HepG2 (cell line): ENCODE measurements around the gene SPNS1. TPM values are rescaled to one million over a fixed set of nuclear protein-coding genes. Genes with fewer than 3 reads are reported as not detected.

ENCODE experiments used
- ASH2L ChIP-seq: fragments of 300-600, 200-600 bp; sonication (generic); IDR thresholded peaks from 2 replicates; pipeline ENCODE4 v1.7.0; 2017; ENCODE audit warnings: low read depth, mild to moderate bottlenecking, moderate library complexity, mixed read lengths, low read length; ENCODE audit not compliant: insufficient read length
- CCAR2 ChIP-seq: fragments of 200-400 bp; formaldehyde crosslinking; optimal IDR thresholded peaks from 2 replicates; pipeline ENCODE3; 2018; ENCODE audit warnings: low read depth, mild to moderate bottlenecking, low read length, moderate library complexity
- CHD2 ChIP-seq: IDR thresholded peaks from 2 replicates; pipeline ENCODE4 v1.6.1; 2011; ENCODE audit warnings: low read depth, low read length, improper control_type of control experiment
- FOXP4 ChIP-seq: sonication (generic); formaldehyde crosslinking; IDR thresholded peaks from 2 replicates; pipeline ENCODE4 v1.4.0; 2020; ENCODE audit warnings: missing genetic modification reagents
- GPBP1L1 ChIP-seq: sonication (generic); formaldehyde crosslinking; IDR thresholded peaks from 2 replicates; pipeline ENCODE4 v1.5.0; 2020; ENCODE audit warnings: mild to moderate bottlenecking, missing genetic modification reagents
- GTF2F1 ChIP-seq: fragments of 150-350 bp; IDR thresholded peaks from 2 replicates; pipeline ENCODE4 v1.6.1; 2014; ENCODE audit warnings: low read length
- HCFC1 ChIP-seq: fragments of 150-350 bp; IDR thresholded peaks from 2 replicates; pipeline ENCODE4 v1.6.1; 2014; ENCODE audit warnings: low read depth, low read length
- MEIS1 ChIP-seq: sonication (generic); formaldehyde crosslinking; IDR thresholded peaks from 2 replicates; pipeline ENCODE4 v1.9.0; 2021; ENCODE audit warnings: mild to moderate bottlenecking, missing genetic modification reagents, moderate library complexity, borderline replicate concordance
- NFATC3 ChIP-seq: sonication (generic); formaldehyde crosslinking; IDR thresholded peaks from 2 replicates; pipeline ENCODE4 v1.5.1; 2020; ENCODE audit warnings: mild to moderate bottlenecking, missing genetic modification reagents
- NKX3-1 ChIP-seq: sonication (generic); formaldehyde crosslinking; IDR thresholded peaks from 2 replicates; pipeline ENCODE4 v1.5.0; 2020; ENCODE audit warnings: missing genetic modification reagents
- SIN3B ChIP-seq: fragments of 150-350 bp; IDR thresholded peaks from 2 replicates; pipeline ENCODE4 v1.6.1; 2014; ENCODE audit warnings: low read length
- THAP11 ChIP-seq: IDR thresholded peaks from 2 replicates; pipeline ENCODE4 v1.6.1; 2016; ENCODE audit warnings: missing biosample characterization, missing genetic modification reagents
- YEATS4 ChIP-seq: sonication (generic); formaldehyde crosslinking; IDR thresholded peaks from 2 replicates; pipeline ENCODE4 v1.4.0; 2020; ENCODE audit warnings: missing genetic modification reagents, borderline replicate concordance
- ZNF33B ChIP-seq: sonication (generic); formaldehyde crosslinking; IDR thresholded peaks from 2 replicates; pipeline ENCODE4 v1.5.1; 2020; ENCODE audit warnings: mild to moderate bottlenecking, missing genetic modification reagents
- ZNF446 ChIP-seq: sonication (generic); formaldehyde crosslinking; IDR thresholded peaks from 2 replicates; pipeline ENCODE4 v1.5.0; 2020; ENCODE audit warnings: mild to moderate bottlenecking, missing genetic modification reagents
- ZNF557 ChIP-seq: sonication (generic); formaldehyde crosslinking; IDR thresholded peaks from 2 replicates; pipeline ENCODE4 v1.4.0; 2020; ENCODE audit warnings: missing genetic modification reagents
- ZNF569 ChIP-seq: sonication (generic); formaldehyde crosslinking; IDR thresholded peaks from 2 replicates; pipeline ENCODE4 v1.5.0; 2020; ENCODE audit warnings: mild to moderate bottlenecking, missing genetic modification reagents, moderate library complexity, borderline replicate concordance
- ZNF580 ChIP-seq: IDR thresholded peaks from 2 replicates; pipeline ENCODE4 v1.6.1; 2016; ENCODE audit warnings: low read depth, borderline replicate concordance
- ZNF724P ChIP-seq: sonication (generic); formaldehyde crosslinking; IDR thresholded peaks from 2 replicates; pipeline ENCODE4 v1.8.0; 2022; ENCODE audit warnings: missing genetic modification reagents, borderline replicate concordance
- ZNF891 ChIP-seq: sonication (generic); formaldehyde crosslinking; IDR thresholded peaks from 2 replicates; pipeline ENCODE4 v1.5.0; 2020; ENCODE audit warnings: mild to moderate bottlenecking, missing genetic modification reagents
- ZZZ3 ChIP-seq: sonication (generic); formaldehyde crosslinking; IDR thresholded peaks from 2 replicates; pipeline ENCODE4 v1.4.0; 2020; ENCODE audit warnings: missing genetic modification reagents, mild to moderate bottlenecking, borderline replicate concordance
- polyA plus RNA-seq, 8 experiments: library from polyadenylated mRNA; depleted of rRNA in 3 of 8; stranded (reverse) in 7 of 8; unstranded in 1 of 8; fragments of >200 nt; fragmentation: Illumina TruSeq in 4 of 8; extraction: Trizol in 4 of 8; gene quantifications; 2 replicates each; pipeline versions ENCODE4 v1.2.1 to v1.2.3, GENCODE V29; 2011 to 2016; ENCODE audit warnings: low read depth in 4 of 8, missing spikeins in 1 of 8, mixed read lengths in 1 of 8; ENCODE audit not compliant: insufficient read depth in 1 of 8
- total RNA-seq, 5 experiments: library from RNA; depleted of rRNA; stranded (reverse); fragments of >200 nt; fragmentation: Illumina TruSeq; extraction: Trizol; gene quantifications; 2 replicates each; pipeline ENCODE4 v1.2.3, GENCODE V29; 2016; ENCODE audit warnings: low read depth in 1 of 5
- TF ChIP-seq, protein P1 (sequence below): sonication (generic); formaldehyde crosslinking; IDR thresholded peaks from 2 replicates; pipeline ENCODE4 v1.5.0; 2020; ENCODE audit warnings: mild to moderate bottlenecking, missing genetic modification reagents, moderate library complexity

The SPNS1 gene
- total and polyA plus RNA-seq, 2 of the 13 experiments (the other 11 are each of a cell fraction or from before 2014, with no cell fraction given), result 25.6 to 38.8 TPM

DNA sequence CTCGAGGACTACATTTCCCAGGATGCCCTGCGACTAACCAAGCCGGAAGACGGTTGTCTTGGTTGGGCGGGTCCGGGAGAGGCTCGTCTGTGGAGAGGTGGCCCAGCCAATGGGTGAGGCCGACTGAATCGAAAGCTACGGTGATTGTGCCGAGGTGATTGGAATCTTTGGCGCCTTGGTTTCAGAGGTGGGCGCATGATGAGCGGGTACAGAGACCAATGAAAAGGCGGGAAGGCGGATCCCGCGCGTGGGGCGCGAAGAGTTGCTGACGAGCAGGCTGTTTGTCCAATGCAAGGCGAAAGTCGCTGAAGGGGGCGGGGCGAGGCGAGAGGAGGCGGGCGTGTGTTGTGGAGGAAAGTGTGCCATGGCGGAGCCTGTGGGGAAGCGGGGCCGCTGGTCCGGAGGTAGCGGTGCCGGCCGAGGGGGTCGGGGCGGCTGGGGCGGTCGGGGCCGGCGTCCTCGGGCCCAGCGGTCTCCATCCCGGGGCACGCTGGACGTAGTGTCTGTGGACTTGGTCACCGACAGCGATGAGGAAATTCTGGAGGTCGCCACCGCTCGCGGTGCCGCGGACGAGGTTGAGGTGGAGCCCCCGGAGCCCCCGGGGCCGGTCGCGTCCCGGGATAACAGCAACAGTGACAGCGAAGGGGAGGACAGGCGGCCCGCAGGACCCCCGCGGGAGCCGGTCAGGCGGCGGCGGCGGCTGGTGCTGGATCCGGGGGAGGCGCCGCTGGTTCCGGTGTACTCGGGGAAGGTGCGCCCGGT lies 23.7 kb upstream of the SPNS1 start, which contains the start of gene NFATC2IP (continued):
- no peak for TF ChIP-seq GPBP1L1
- TF ChIP-seq ZNF580, result peak; percentile 36; the same call in 1 of the 2 replicates
- TF ChIP-seq, protein P1, sequence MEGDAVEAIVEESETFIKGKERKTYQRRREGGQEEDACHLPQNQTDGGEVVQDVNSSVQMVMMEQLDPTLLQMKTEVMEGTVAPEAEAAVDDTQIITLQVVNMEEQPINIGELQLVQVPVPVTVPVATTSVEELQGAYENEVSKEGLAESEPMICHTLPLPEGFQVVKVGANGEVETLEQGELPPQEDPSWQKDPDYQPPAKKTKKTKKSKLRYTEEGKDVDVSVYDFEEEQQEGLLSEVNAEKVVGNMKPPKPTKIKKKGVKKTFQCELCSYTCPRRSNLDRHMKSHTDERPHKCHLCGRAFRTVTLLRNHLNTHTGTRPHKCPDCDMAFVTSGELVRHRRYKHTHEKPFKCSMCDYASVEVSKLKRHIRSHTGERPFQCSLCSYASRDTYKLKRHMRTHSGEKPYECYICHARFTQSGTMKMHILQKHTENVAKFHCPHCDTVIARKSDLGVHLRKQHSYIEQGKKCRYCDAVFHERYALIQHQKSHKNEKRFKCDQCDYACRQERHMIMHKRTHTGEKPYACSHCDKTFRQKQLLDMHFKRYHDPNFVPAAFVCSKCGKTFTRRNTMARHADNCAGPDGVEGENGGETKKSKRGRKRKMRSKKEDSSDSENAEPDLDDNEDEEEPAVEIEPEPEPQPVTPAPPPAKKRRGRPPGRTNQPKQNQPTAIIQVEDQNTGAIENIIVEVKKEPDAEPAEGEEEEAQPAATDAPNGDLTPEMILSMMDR, result no peak
- TF ChIP-seq MEIS1, result peak; percentile 92; the same call in 1 of the 2 replicates
- TF ChIP-seq ZNF724P (CRISPR knock-in tag), result peak; percentile 73
- no peak for TF ChIP-seq GTF2F1
- TF ChIP-seq ZZZ3 (CRISPR knock-in tag), result no peak
- peak; percentile 82 for TF ChIP-seq CHD2
- TF ChIP-seq YEATS4 (CRISPR knock-in tag), result peak; percentile 80
- TF ChIP-seq ASH2L, result peak; percentile 87
- no peak for TF ChIP-seq ZNF33B (CRISPR knock-in tag)
- no peak for TF ChIP-seq ZNF569 (CRISPR knock-in tag)
- peak; percentile 22; the same call in 1 of the 2 replicates for TF ChIP-seq FOXP4 (CRISPR knock-in tag)
- TF ChIP-seq CCAR2, result no peak
- TF ChIP-seq SIN3B, result no peak
- no peak for TF ChIP-seq ZNF557 (CRISPR knock-in tag)
- TF ChIP-seq ZNF446 (CRISPR knock-in tag), result peak; percentile 83
- TF ChIP-seq NKX3-1 (CRISPR knock-in tag), result peak; percentile 59; the same call in 1 of the 2 replicates
- TF ChIP-seq HCFC1, result peak; percentile 95
- TF ChIP-seq ZNF891 (CRISPR knock-in tag), result peak; percentile 87; the same call in 1 of the 2 replicates
- TF ChIP-seq THAP11 (CRISPR knock-in tag), result peak; percentile 99
- TF ChIP-seq NFATC3, result no peak; the same call in 1 of the 2 replicates
